GM21723 (cell line): ENCODE measurements around the gene SLC4A11.

Source experiments
- ATAC-seq: cut with Tn5 transposase; IDR thresholded peaks from one replicate; pipeline ENCODE4 v1.9.1; 2021; ENCODE audit warnings: mild to moderate bottlenecking, moderate library complexity; ENCODE audit not compliant: unreplicated experiment

Gene SLC4A11

DNA sequence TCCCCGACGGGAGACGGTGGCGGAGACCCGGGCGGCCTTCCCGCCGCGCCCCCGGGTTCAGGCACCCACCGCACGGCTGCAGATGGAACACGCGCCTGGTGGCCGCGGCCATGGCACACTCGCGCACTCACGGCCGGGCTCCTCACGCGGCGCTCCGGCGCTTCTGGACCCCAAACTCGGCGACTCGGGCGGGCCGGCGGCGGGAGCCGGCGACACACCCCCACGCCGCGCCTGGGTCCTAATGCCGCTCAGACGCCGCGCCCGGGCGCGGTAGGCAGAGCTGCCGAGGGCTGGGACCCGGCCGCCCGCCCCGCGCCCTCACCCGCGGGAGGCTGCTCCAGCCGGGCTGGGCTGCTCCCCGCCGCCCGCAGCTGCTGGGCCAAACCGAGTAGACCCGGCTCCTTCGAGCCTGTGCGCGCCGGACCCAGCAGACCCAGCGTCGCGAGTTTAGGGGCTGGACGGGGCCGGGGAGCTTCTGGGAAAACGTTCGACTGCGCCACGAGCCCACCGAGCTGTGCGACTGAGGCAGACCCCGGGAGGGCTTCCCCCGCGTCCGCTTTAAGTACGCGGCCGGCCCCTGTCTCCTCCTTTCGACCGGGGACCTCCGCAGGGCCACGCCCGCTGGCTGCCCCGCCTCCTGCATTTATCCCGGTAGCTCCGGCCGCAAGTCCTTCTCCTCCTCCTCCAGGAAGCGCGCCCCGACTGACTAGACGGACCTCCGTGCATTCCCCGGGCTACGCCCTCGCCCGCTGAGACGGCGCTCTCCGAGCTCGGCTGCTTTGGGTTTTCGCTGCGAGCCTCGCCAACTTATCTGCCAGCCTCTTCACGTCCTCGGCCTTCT lies at the start of gene SLC4A11:
Gene SLC4A11, minus strand, starts transcription at position 165 of the 841 bp plus-strand sequence. Its CDS starts 53 bp downstream, at position 112.
- ATAC-seq, result peak; percentile 61

- ATAC-seq, result no peak
These were observed 44.3 kb upstream of the SLC4A11 start for GRCh38 chr20:3283222-3283820.

DNA sequence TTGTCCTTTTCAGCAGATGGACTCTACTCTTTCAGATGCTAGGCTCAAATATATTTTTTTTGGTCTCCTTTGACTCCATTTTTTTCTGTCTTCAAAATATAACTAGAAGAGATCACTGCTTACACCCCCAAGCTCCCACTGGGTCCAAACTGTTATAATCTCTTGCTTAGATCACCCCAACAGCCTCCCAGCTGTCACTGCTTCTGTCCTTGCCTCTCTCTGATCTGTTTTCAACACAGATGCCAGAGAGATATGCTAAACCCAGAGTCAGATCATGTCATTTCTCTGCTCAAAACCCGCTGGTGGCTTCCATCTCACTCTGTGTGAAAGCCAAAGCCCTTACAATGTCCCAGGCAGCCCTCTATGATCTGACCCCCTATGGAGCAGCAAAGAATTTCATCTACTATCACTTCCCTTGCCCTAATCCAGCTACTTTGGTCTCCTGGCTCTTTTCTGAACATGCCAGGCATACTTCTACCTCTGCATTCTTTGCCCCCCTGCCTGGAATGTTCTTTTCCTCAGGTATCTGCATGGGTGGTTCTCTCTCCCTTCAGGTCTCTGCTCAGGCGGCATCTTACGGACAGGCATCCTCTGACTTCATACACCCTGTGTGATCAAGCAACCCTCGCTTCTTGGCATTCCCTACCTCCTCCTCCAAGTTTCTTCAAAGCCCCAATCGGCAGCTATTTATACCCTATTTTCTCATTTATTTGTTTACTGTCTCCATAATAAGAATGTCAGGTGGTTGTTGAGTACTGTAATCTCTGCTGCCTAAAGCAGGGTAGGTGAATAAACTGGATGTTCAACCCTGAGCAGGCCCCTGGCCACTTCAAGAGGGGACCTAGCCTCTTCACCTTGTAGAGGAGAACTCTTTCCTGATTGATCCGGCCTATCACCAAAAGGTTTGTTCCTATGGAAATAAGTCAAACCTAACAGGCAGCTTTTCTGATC lies 43.6 kb upstream of the SLC4A11 start:
- ATAC-seq, result no peak

GRCh38 chr20:3281437-3281836 lies 42.4 kb upstream of the SLC4A11 start:
- no peak for ATAC-seq

- no peak for ATAC-seq
These were observed 40.8 kb upstream of the SLC4A11 start for GRCh38 chr20:3279761-3280160.

GRCh38 chr20:3277686-3278465 lies 38.9 kb upstream of the SLC4A11 start:
- ATAC-seq, result no peak

- no peak for ATAC-seq
These were observed 37.7 kb upstream of the SLC4A11 start for GRCh38 chr20:3276680-3277015.

- ATAC-seq, result no peak
These were observed 37.1 kb upstream of the SLC4A11 start for GRCh38 chr20:3275966-3276679.

DNA sequence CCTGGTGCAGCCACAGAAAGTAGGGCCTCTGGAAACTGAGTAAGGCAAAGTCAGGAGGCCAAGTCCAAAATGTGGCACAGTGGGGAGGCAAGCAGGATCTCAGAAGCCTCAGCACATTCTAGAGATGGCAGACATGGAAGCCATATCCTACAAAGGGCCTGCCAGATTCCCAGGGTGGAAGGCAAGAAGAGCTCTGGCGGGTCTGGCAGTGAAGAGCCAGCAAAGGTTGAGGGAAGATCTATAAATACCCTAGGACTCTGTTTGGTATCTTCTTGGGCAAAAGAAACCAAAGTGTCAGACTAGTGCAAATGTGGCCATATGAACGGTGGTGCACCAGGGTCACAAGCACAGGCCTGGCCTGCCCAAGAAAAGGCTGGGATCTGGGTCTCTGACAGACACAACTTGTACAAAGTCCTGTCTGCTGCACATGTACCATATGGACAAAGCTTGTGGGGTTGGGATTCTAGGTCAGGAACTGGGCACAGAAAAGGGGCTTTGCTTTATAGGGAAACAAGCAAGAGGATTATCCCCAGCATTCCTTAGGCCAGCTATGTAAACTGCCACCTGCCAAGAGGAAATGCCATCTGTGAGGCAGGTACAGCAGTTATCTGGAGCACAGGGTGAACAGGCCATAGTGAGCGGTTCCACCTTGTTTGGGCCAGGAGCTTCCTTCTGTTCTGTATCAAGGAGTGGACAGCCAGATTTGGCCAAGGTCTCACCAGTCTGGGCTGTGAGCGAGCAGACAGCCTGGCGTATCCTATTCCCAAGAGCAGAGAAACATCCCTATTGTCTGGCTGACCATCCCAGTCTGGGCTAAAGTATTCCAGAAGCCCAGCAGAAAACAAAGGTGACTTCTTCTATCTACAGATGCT lies 36.3 kb upstream of the SLC4A11 start:
- ATAC-seq, result no peak

- ATAC-seq, result no peak
These were observed 34.4 kb upstream of the SLC4A11 start for GRCh38 chr20:3273371-3273770.

DNA sequence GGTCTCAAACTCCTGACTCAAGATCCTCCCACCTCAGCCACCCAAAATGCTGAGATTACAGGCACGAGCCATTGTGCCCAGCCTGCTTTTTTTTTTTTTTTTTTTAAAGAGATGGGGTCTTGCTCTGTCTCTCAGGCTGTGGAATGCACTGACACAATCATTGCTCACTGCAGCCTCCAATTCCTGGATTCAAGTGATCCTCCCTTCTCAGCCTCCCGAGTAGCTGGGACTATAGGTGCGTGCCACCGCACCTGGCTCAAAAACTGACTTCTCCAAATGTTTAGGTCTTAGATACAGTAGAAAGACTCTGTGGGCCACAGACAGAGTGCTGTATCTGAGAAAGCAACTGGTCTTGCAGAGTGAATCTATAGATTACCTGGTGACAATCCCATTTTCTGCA lies 31.1 kb upstream of the SLC4A11 start:
- no peak for ATAC-seq

DNA sequence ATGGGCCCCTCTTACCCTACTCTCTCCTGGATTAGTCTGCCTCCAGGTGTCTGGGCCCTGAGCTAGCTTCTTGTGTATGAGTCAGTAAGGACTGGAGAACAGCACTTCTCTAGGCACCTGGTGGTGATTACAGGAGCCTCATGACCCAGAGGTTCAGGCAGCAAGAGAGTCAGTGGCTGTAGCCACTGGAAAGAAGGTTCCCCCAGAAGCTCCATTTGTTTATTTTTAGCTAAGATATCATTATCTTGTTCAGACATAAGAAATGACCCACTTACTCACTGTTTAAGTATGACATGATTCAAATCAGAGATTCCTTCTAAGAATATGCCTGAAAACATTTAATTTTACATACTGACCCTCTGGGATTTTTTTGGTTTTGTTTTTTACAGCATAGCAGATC lies 23.6 kb upstream of the SLC4A11 start:
- ATAC-seq, result no peak

DNA sequence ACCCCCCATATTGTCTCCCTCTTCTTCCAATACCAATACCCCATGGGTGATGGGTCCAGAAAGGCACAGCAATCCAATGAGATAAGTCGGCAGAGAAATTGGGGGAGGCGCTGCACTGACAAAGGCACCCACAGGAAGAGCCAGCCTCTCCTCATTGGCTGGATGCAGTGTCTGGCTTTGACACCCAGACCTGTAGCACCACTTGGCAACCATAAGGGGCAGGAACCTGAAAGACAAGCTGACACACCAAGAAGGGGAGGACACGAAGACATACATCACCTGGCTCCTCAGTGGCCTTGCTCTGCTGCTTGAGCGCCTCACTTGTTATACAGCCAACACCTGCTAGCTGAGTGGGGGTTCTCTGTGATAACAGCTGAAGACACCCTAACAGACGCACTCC lies 19.4 kb upstream of the SLC4A11 start:
- ATAC-seq, result no peak

DNA sequence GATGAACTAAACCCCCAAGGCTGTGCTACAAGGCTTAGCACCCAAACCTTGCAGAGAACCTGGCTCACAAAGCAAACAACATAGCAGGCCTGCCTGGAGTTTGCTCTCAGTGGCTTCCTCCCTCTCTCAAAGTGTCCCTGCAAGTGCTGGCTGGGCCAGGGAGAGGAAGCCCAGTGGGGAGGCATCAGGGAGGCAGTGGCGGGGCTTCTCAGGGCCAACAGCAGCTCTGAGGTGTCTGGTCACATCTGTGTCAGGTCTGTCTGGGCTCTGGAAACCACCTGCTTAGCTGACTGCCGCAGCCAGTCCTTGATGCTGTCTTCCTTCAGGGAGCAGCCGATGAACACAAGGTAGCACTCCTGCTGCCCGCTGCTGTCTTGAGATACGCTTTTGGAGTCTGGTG lies 16.7 kb upstream of the SLC4A11 start:
- no peak for ATAC-seq

- ATAC-seq, result no peak
These were observed 12.8 kb upstream of the SLC4A11 start for GRCh38 chr20:3251806-3252205.

DNA sequence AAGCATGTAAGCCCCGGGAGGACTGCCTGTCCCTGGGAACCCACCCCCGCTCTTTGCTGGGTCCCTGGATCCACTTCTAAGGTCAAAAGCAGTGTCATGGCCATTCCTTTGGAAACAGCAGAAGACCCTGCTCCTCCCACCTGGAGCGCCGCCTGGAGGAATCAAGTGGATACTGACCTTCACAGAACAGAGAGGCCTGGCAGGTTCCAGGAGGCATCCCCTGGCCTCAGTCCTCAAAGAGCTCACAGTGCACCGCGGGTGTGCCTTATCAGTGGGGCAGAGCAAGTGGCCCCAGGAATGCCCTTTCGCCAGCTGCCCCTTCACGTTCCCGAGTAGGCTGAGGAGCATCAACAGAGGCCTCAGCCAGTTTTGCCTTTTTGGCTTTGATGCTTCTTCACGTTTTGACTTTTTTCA lies 11.1 kb upstream of the SLC4A11 start:
- no peak for ATAC-seq

DNA sequence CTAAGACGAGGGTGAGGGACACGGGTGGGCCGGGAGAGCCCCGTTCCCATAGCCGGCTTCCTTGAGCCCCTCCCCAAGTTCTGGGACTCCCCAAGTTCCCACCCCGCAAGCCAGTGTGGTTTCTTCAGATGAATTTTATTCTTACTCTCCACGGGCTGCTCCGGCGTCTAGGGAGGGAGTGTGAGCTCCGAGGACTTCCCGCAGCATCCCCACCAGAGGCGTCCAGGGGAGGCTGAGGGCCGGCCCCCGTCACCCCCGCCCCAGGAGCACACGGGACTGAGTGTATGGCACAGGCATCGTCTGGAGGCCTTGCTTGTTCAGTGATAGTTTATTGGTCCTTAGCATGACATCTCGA lies 10.0 kb upstream of the SLC4A11 start:
- ATAC-seq, result no peak

DNA sequence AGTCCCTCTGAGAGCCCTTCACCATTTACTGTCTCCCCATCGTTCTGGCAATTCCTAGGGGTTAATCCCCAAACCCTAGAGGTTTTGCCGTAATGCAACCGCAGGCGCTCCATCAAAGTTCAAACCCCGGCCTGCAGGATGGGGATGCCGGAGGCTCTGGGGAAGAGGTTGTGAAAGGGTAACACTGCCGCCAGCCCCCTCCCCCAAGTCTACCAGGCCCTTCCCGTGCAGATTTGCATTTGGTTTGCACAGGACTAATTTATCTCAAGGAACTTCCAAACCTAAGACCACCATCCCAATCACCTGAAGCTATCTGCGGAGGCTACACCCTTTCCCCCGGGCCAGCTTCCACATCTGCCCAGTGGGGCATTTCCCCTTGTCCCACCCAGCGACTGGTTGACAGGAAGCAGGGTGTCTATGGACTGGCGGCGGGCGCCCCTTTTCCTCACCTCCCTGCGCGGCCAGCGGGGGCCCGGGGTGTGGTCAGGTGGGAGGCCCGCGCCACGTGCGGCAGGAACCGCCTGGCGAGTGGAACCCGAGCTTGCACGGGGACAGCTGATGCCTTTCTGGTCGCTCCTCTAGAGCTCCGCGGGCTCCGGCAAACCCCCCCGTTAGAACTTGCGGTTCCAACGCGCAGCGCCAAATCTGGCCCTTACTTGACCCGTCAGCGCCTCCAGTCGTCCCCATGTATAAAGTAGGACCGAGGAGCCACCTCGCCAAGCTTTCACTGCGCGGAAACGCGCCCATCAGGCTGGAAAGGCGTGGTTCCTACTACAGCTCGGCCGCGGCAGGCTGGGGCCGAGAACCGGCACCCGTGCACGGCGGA lies 9.4 kb upstream of the SLC4A11 start:
- ATAC-seq, result no peak
